Dedifferentiated amniotic fluid mesenchymal stem cell (primary cell): ENCODE results near the gene C2CD5.
"Not testable (repeated sequence)": the region's sequence is repeated elsewhere in the genome, so short reads cannot be mapped to it uniquely, and the experiment has no call there.

Experiments
- DNase-seq: peaks from one replicate; pipeline ENCODE4 v3.0.0-alpha.2; 2016; ENCODE audit errors: extremely low spot score

C2CD5 gene

GRCh38 chr12:22536971-22537544, 7.3 kb downstream of the C2CD5 start:
- no peak for DNase-seq

GRCh38 chr12:22536346-22536945, 7.9 kb downstream of the C2CD5 start:
- no peak for DNase-seq

DNA sequence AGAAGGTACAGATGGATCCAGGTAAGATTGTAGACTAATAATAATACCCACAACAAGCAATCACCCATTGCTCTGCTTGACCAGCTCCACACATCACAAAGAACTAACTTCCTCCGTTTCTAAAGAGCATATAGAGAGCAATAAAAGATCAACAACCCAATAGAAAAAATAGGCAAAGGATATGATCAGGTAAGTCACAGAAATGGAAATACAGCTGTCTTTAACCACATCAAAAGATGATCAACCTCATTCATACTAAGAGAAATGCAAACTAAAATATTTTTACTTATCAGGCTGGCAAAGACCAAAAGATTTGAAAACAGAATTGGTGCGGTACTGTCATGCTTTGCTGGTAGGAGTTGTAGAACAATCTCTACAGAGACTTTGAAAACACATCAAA, 8.9 kb downstream of the C2CD5 start:
- no peak for DNase-seq

- no peak for DNase-seq
These were observed 9.3 kb downstream of the C2CD5 start for GRCh38 chr12:22535038-22535437.

DNA sequence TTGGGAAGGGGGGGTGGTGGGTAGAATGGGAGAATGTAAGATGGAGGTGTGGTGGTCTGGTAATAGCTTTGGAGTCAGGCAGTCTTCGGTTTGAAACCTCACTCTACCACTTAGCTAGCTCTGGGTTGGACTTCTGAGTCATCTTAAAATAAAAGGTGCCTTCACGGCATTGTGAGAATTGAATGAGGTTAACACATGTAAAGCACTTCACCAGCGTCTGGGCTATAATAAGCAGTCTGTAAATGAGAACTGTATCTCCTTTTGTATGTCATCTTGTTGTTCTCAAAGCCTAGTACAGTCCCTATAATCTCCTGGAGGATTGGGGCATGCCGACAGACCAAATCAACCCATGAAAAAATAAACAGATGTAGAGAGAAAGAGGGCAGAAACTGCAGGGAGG, 11.2 kb downstream of the C2CD5 start:
- DNase-seq = no peak

DNA sequence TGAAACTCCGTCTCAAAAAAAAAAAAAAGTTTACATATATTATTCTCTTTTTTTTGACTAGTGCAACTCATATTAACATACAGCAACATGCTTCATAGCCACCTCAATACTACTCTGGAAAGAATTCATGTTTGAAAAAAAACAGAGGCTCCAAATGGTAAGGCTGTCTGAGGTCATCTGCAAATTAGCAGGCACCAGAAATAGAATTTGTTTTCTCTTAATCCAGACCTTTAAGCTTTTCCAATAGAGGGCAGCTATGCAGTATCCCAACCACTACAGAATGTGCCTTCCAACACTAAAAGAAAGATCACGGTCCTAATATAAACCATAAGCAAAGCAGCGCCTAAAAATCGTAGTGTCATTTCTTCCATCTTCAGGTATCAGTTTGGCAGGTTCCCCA, 12.0 kb downstream of the C2CD5 start:
- DNase-seq = no peak

DNA sequence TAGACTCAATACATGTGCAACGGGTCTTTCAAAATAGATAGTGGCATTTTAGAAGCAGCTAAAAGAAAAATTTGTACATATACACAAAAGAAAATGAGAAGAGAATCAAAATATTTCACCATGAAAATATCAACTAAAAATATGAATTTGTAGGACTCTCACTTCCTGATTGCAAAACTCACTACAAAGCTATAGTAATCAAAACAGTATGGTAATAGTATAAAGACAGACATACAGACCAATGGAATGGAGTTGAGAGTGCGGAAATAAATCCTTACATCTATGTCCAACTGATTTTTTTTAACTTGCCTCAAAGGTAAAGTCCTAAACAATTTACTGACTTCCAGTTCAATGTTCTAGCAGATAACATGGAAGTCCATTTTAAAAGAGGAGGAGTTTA, 13.1 kb downstream of the C2CD5 start:
- DNase-seq = no peak

DNA sequence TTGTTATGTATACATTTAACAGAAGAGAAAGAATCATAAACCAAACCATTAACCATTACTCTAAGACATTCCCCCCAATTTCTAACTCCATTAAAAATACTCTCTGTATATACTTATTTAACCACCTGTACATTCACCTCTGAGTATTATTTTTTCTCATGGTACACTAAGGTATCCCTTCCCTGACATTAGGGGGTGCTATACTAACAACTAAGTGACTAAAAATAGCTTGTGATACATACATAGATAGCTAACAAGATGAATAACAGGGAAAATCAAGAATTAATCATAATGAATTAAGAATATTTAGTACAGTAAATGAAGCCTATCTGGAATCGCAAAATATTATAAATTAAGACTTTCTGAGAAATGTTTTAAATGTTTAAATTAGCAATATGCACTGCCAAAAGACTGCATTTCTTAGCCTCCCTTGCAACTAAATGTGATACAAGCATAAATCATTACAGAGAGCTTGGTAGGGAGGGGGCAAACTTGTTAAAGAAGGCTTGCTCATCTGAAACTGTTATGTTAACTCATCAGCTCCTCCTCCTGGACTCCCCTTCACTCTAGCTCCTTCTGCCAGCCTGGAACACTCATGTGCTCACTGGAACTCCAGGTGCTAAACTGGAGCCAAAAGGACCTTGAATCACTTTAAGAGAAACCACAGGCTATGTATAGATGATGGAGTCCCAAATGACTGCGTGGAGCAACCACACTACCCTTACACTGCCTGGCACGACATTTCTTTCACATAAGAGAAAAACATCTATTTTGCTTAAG, 14.9 kb downstream of the C2CD5 start:
- DNase-seq = no peak

- DNase-seq = peak; percentile 86
These were observed 16.3 kb downstream of the C2CD5 start for GRCh38 chr12:22527999-22528398.

DNA sequence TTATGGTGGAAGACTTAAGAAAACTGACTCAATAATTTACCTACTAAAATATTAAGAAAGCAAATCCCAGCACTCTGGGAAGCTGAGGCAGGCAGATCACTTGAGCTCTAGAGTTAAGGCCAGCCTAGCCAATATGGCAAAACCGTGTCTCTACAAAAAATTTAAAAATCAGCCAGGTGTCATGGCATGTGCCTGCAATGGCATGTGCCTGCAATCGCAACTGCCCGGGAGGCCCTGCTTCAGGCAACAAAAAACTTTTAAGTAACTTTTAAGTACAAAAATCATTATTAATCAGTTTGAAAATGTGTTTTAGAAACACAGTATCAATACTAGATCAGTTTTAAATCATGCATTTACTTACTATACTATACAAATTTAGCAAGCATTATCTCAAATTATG, 17.5 kb downstream of the C2CD5 start:
- DNase-seq = no peak

DNA sequence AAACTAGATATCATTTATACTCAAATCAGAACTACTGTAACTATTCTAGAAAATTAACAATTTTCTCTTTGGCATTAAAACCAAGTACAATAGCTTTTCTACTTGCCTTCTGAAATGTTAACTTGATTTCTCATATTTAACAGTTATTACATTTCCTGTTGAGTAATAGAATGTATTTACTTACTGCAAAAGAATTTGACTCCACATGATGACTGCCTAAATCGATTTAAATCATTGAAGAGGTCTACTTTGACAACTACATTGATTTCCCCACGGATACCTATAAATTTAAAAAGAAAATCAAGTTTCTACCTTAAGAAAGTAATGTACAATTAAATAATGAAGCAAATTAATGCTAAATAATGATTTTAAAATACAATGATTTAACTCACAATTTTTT, 18.9 kb downstream of the C2CD5 start:
- no peak for DNase-seq

- no peak for DNase-seq
These were observed 25.3 kb downstream of the C2CD5 start for GRCh38 chr12:22518998-22519397.

DNA sequence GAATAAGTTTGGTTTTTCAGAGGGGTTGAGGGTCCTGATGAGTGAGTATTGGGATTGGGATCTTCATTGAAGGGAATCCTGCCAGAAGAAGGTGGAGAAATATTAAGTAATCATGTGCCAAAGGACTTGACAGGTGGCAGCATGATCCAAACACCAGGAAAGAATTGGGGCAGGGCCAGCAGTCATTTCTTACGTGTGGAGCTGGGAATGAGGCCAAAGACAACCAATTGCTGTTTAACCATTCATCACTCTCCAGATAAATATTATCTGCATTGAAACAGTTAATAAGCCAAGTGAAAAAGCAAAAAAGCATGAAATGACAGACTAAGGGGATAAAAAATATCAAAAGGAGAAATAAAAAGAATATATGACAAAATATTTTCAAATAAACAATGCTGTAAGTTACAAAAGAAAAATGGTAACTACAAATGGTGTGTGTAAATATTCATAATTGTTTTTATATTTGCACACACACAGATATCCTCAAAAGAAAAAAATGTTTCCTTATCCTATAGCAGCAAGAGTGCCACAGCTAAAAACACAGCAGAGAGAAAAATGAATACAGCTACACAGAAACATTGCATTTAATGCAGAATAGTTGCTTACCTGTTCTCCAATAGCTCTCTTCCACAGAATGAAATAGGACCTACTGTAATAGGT, 26.2 kb downstream of the C2CD5 start:
- DNase-seq = no peak

DNA sequence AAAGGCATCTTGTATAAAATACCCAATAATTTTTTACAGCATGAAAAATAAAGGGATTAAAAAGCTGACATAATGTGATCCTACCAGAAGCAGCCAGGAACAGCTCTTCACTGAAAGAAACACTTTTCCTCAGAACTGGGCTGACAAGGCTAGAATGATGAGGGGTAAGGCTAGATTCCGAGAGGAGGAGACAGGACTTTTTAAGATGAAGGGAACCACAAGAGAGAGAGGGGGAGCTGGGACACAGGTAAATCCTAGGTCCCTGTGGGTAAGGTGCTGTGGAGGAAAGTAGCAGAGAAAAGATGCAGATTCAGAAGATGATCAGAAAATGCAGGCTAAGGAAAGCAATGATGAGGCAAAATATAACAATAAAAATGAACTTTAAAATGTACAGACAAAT, 29.5 kb downstream of the C2CD5 start:
- DNase-seq = no peak

DNA sequence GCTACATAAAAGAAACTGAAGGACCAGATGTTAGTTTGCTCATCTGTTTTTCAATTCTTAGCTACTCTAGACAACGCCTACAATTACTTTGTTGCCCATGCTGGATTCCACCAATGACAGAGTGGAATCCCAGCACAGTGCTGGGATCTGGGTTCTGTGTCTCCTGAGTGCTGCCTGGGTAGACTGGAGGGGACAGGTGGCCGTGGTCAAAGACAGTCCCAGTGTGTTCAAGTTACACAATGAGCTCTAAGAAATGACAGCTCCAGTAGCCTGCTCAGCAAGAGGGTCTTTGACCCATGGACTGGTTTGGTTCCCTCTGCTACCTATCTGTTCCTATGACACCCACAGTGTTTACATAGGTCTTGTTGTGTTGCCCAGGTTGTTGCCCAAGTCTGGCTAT, 38.5 kb downstream of the C2CD5 start:
- DNase-seq = no peak

- DNase-seq = no peak
These were observed 44.2 kb downstream of the C2CD5 start for GRCh38 chr12:22500100-22500499.

DNA sequence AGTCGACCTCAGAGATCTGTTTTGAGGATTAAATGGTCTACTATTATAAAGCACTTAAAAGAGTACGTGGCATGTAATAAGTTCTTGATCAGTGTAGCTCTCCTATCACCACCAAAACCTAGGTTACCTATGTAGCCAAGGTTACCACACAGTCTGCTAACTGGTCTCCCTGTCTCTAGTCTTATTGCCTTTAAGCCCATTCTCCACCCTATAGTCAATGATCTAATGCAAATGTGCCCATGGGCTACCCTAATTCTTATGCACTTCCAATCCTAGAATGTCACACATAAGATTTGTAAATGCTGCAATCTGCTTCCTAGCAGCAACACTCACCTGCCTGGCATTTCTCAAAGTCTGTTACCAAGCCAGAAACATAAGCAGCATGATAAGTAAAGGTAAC, 44.9 kb downstream of the C2CD5 start:
- no peak for DNase-seq

- no peak for DNase-seq
These were observed 50.0 kb downstream of the C2CD5 start for GRCh38 chr12:22494319-22494718.

DNA sequence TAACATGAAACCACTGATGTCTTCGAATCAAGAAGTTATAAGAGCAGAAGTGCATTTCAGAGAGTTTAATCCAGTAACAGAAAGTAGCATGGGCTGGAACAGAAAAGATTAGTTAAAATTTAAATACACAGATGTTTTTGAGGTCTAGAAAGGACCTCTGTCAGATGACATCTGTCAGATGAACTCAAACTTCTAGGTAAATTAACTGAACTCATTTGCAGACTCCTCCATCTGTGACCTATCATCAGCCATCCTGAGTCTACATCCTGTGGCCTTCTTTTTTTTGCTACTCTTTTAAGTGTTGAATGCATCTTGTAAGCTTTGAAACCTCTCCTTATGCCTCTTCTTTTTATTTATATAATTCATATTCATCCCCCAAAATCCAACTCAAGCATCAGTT, 53.3 kb downstream of the C2CD5 start:
- no peak for DNase-seq

DNA sequence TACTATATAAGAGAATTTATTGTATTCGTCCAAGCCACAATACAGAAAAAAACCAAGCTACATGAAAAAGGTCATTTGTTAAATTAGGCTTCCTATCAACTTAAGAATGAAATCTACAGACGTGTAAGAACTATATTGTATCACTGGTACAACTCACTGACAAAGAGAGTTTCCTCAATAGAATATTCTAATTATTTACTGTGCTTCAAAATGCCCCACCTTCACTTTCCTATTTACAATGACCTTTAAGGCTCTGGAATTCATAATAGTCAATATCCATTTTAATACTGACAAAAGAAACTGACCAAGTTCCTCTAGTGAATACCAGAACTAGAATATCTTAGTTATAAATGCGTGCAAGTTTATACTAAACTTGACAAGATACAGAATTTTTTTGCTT, 55.9 kb downstream of the C2CD5 start:
- DNase-seq = no peak

DNA sequence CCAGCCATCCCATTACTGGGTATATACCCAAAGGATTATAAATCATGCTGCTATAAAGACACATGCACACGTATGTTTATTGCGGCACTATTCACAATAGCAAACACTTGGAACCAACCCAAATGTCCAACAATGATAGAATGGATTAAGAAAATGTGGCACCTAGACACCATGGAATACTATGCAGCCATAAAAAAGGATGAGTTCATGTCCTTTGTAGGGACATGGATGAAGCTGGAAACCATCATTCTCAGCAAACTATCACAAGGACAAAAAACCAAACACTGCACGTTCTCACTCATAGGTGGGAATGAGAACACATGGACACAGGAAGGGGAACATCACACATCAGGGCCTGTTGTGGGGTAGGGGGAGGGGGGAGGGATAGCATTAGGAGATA, 56.7 kb downstream of the C2CD5 start:
- DNase-seq = not testable (repeated sequence)

DNA sequence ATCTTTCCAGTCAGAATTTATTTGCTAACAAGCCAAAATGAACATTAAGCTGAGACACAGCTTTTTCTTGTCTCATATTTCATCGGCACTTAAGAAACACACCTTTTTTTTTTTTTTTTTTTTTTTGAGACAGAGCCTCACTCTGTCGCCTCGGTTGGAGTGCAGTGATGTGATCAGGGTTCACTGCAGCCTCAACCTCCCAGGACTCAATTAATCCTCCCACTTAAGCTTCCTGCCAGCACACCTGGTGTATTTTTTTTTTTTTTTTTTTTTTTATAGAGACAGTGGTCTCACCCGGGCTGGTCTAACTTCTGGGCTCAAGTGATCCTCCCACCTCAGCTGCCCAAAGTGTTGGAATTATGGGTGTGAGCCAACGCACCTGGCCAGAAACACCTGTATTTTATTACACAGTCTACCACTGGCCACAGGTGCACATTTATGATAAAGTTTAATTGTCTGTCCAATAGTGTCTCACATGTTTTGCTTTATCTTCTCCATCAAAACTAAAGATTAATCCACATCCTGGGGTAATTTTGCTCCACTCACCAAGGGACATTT, 62.7 kb downstream of the C2CD5 start:
- DNase-seq = no peak

- not testable (repeated sequence) for DNase-seq
These were observed 63.5 kb downstream of the C2CD5 start for GRCh38 chr12:22480814-22481213.
